OCI-LY1 (cell line): ENCODE data around the gene CDKN3.

Experiments used
- H2AFZ ChIP-seq: fragments of 200-600 bp; sonication (generic), shearing (Covaris generic); 2 replicates; pipeline ENCODE4 v1.6.0; 2014; ENCODE audit warnings: antibody characterized with exemption, mild to moderate bottlenecking, low read length
- H3F3A ChIP-seq: fragments of 200-600 bp; sonication (generic), shearing (Covaris generic); 2 replicates; pipeline ENCODE4 v1.6.0; 2014; ENCODE audit warnings: mild to moderate bottlenecking, antibody characterized with exemption, low read length, moderate library complexity; ENCODE audit not compliant: insufficient read depth
- H3K27ac ChIP-seq: fragments of 200-600 bp; sonication (generic); 2 replicates; pipeline ENCODE4 v1.5.1; 2014; ENCODE audit warnings: low read length, mixed run types, mild to moderate bottlenecking, low read depth; ENCODE audit not compliant: poor library complexity, severe bottlenecking
- H3K27me3 ChIP-seq: fragments of 200-600 bp; sonication (generic); 2 replicates; pipeline ENCODE4 v1.6.0; 2014; ENCODE audit warnings: antibody characterized with exemption, mild to moderate bottlenecking, low read length, moderate library complexity; ENCODE audit not compliant: insufficient read depth
- H3K36me3 ChIP-seq: fragments of 200-600 bp; sonication (generic); 2 replicates; pipeline ENCODE4 v1.6.1; 2014; ENCODE audit warnings: mild to moderate bottlenecking, antibody characterized with exemption, low read length, moderate library complexity, mixed read lengths; ENCODE audit not compliant: insufficient read depth
- H3K4me1 ChIP-seq: fragments of 200-600 bp; sonication (generic); 2 replicates; pipeline ENCODE4 v1.5.1; 2014; ENCODE audit warnings: mild to moderate bottlenecking, low read length, moderate library complexity; ENCODE audit not compliant: insufficient read depth, severe bottlenecking
- H3K4me2 ChIP-seq: fragments of 200-600 bp; sonication (generic), shearing (Covaris generic); 2 replicates; pipeline ENCODE4 v1.6.1; 2014; ENCODE audit warnings: low read length
- H3K4me3 ChIP-seq: fragments of 200-600 bp; sonication (generic); 2 replicates; pipeline ENCODE4 v1.5.1; 2014; ENCODE audit warnings: low read length, low read depth, mild to moderate bottlenecking, mixed read lengths; ENCODE audit not compliant: poor library complexity, severe bottlenecking
- H3K79me2 ChIP-seq: fragments of 200-600 bp; shearing (Covaris generic); 2 replicates; pipeline ENCODE4 v1.6.1; 2016; ENCODE audit warnings: mixed run types, low read length, mixed read lengths; ENCODE audit not compliant: insufficient read depth
- H3K9ac ChIP-seq: fragments of 200-600 bp; sonication (generic), shearing (Covaris generic); 2 replicates; pipeline ENCODE4 v1.6.1; 2014; ENCODE audit warnings: mild to moderate bottlenecking, low read length, mixed read lengths
- H3K9me2 ChIP-seq: fragments of 200-600 bp; sonication (generic), shearing (Covaris generic); 2 replicates; pipeline ENCODE4 v1.6.1; 2014; ENCODE audit warnings: low read depth, mild to moderate bottlenecking, low read length, mixed read lengths
- H3K9me3 ChIP-seq: fragments of 200-600 bp; shearing (Covaris generic); 2 replicates; pipeline ENCODE4 v1.6.1; 2014; ENCODE audit warnings: low read length, mixed read lengths
- H4K20me1 ChIP-seq: fragments of 200-600 bp; sonication (generic), shearing (Covaris generic); 2 replicates; pipeline ENCODE4 v1.6.0; 2016; ENCODE audit warnings: mild to moderate bottlenecking, low read length; ENCODE audit not compliant: insufficient read depth
- CTCF ChIP-seq: fragments of 200-600 bp; sonication (generic), shearing (Covaris generic); IDR thresholded peaks from 2 replicates; pipeline ENCODE4 v1.5.1; 2017; ENCODE audit warnings: mild to moderate bottlenecking, antibody characterized with exemption, low read length, moderate library complexity, mixed read lengths
- EZH2 ChIP-seq: fragments of 200-600 bp; sonication (generic), shearing (Covaris generic); IDR thresholded peaks from 2 replicates; pipeline ENCODE4 v1.8.0; 2017; ENCODE audit warnings: borderline replicate concordance, mixed run types, mild to moderate bottlenecking, antibody characterized with exemption, low read length, moderate library complexity, mixed read lengths

Gene CDKN3

DNA sequence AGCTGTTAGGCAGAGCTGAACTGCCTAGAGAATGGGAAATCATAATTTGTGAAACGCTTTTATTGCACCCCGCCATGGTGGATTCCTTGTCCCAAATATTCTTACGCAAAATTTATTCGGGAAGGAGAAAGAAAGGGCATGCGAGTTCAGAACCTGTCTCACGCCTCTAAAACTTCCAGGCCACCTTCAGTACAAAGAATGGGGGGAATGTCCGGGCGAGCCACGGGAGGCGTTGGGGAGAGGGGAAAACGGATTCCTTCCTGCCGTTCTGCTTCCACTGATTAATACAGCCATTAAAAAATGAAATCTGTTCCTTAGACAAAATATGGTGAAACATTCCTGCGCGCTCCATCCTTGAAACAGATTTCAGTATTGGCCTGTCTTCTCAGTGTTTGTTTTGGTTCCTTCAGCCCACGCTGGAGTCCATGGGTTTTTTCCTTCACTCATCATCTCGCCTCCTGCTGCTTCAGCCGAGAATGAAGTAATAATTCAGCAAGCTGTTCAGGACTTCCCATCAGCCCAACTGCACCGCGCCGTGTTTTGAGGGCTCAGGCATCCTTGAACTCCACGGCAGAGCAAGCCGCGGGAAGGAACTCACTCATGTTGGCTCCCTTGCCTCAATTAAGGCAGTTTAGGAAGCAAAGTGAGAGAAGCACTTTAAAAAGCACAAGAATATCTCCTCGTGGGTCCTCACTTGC lies 47.7 kb upstream of the CDKN3 start:
- H2AFZ ChIP-seq = no peak overlapping the region
- H3K79me2 ChIP-seq = no peaks in the 10 kb centered on the region

DNA sequence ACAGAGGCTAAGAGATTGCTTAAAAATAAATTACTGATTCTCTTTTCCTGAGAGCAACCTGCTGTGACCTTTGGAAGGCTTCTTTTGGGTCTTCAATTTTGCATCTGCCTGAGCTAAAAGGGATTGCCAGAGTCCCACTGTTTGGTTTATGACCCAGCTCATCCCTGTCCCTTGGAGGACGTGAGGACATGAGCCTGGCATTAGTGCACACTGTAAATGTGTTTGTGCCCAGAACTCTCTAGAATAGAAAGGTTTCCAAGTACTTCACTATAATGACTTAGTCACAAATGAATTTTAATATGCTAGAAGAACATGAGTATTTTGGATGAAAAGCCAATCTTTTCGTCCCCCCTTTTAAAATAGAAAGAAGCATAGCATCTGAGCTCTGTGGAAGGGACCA lies 47.1 kb upstream of the CDKN3 start:
- no peak overlapping the region for H3K4me2 ChIP-seq
- H3K27me3 ChIP-seq = no peaks in the 10 kb centered on the region
- H3K9ac ChIP-seq = no peak overlapping the region
- H3K9me2 ChIP-seq = no peaks in the 10 kb centered on the region
- no peaks in the 10 kb centered on the region for H3F3A ChIP-seq
- no peaks in the 10 kb centered on the region for H3K36me3 ChIP-seq
- peaks cover 9% of the 10 kb centered on the region for H3K9me3 ChIP-seq
- TF ChIP-seq CTCF (no peak), EZH2 (no peak)
- H3K4me1 ChIP-seq = no peaks in the 10 kb centered on the region
- H4K20me1 ChIP-seq = no peaks in the 10 kb centered on the region
- no peaks in the 10 kb centered on the region for H3K79me2 ChIP-seq
- no peak overlapping the region for H2AFZ ChIP-seq
- no peak overlapping the region for H3K4me3 ChIP-seq
- no peak overlapping the region for H3K27ac ChIP-seq

More for the DNA sequence above, 47.7 kb upstream of the CDKN3 start:
- Histone ChIP-seq H3K4me2 (no peak overlapping the region), H3K9me2 (no peaks in the 10 kb centered on the region), H3K9ac (no peak overlapping the region), H3K4me3 (no peak overlapping the region), H3K36me3 (no peaks in the 10 kb centered on the region), H3K27me3 (no peaks in the 10 kb centered on the region), H3F3A (no peaks in the 10 kb centered on the region), H3K4me1 (no peaks in the 10 kb centered on the region), H3K9me3 (peaks cover 6% of the 10 kb centered on the region; the same call in 1 of the 2 replicates), H4K20me1 (no peaks in the 10 kb centered on the region), H3K27ac (no peak overlapping the region)
- TF ChIP-seq CTCF (no peak), EZH2 (no peak)

DNA sequence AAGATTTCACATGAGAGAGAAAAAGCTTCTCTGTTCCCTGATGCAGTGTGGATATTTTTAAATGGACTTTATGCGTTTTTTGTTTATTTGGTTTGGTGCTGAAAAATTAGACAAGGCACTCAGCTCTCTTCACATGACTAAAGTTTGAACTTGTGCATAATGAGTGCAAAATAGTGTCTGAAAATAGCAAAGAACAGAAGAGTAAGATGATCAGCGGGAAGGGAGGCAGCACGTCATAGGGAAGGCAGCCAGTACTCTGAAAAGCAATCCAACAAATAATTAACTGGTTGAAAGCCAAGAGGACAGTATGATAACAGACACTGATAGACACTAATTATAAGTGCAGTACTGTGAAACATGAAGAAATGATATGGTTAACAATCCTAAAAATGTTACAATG lies 46.6 kb upstream of the CDKN3 start:
- no peak overlapping the region for H2AFZ ChIP-seq
- H3F3A ChIP-seq = no peaks in the 10 kb centered on the region
- H3K27ac ChIP-seq = no peak overlapping the region
- TF ChIP-seq EZH2 = no peak
- no peak for TF ChIP-seq CTCF
- no peaks in the 10 kb centered on the region for H3K9me2 ChIP-seq
- no peaks in the 10 kb centered on the region for H3K79me2 ChIP-seq
- H3K36me3 ChIP-seq = no peaks in the 10 kb centered on the region
- H3K27me3 ChIP-seq = no peaks in the 10 kb centered on the region
- peaks cover 12% of the 10 kb centered on the region for H3K9me3 ChIP-seq
- no peaks in the 10 kb centered on the region for H4K20me1 ChIP-seq
- no peak overlapping the region for H3K4me2 ChIP-seq
- no peaks in the 10 kb centered on the region for H3K4me1 ChIP-seq
- no peak overlapping the region for H3K4me3 ChIP-seq
- H3K9ac ChIP-seq = no peak overlapping the region
